CD14-positive monocyte (primary cell): ENCODE data around the gene EFCAB8. TPM values are rescaled to one million over a fixed set of nuclear protein-coding genes. Genes with fewer than 3 reads are reported as not detected.

Experiments used
- DNase-seq, 3 donors: peaks; one replicate each; pipeline ENCODE4 v3.0.0-alpha.2; 2011 to 2022
- H2AFZ ChIP-seq: 2 replicates; pipeline ENCODE4 v1.6.0; 2012; ENCODE audit warnings: mild to moderate bottlenecking, low read depth, low read length, inconsistent platforms; ENCODE audit not compliant: insufficient read depth, poor library complexity, severe bottlenecking
- H3K27ac ChIP-seq, 2 donors: 1 replicate in 1 of 2; 2 replicates in 1 of 2; pipeline ENCODE4 v1.5.1; 2012 to 2013; ENCODE audit warnings: low read length in 2 of 2, control low read depth in 1 of 2, inconsistent platforms in 1 of 2, low read depth in 1 of 2, mild to moderate bottlenecking in 1 of 2
- H3K27me3 ChIP-seq, 2 donors: one replicate each; pipeline versions ENCODE4 v1.6.0 to v1.6.1; 2011 to 2013; ENCODE audit warnings: low read length in 2 of 2; ENCODE audit not compliant: control insufficient read depth in 2 of 2, insufficient read depth in 2 of 2
- H3K36me3 ChIP-seq, 2 donors: replicated peaks in 1 of 2; 1 replicate in 1 of 2; 2 replicates in 1 of 2; pipeline versions ENCODE4 v1.5.1 to v1.6.1; 2012 to 2013; ENCODE audit warnings: low read length in 2 of 2, control low read depth in 1 of 2, inconsistent platforms in 1 of 2, mild to moderate bottlenecking in 1 of 2; ENCODE audit not compliant: insufficient read depth in 2 of 2, control insufficient read depth in 1 of 2
- H3K4me1 ChIP-seq, 2 donors: 1 replicate in 1 of 2; 2 replicates in 1 of 2; pipeline versions ENCODE4 v1.5.1 to v1.6.1; 2012 to 2013; ENCODE audit warnings: low read length in 2 of 2, control low read depth in 1 of 2, inconsistent platforms in 1 of 2, mild to moderate bottlenecking in 1 of 2, moderate library complexity in 1 of 2; ENCODE audit not compliant: insufficient read depth in 2 of 2, control insufficient read depth in 1 of 2
- H3K4me2 ChIP-seq: replicated peaks from 2 replicates; pipeline ENCODE3; 2012; ENCODE audit warnings: low read length, moderate library complexity, mild to moderate bottlenecking; ENCODE audit not compliant: poor library complexity, severe bottlenecking; ENCODE audit errors: extremely low read depth
- H3K4me3 ChIP-seq, 3 experiments: fragments of 200-600 bp in 1 of 3; sonication (generic) in 1 of 3; replicated peaks in 1 of 3; 1 replicate in 2 of 3; 2 replicates in 1 of 3; pipeline ENCODE4 v1.5.1; 2011 to 2013; ENCODE audit warnings: low read length in 3 of 3, mild to moderate bottlenecking in 3 of 3, control low read depth in 2 of 3, low read depth in 2 of 3, inconsistent platforms in 1 of 3, moderate library complexity in 1 of 3
- H3K79me2 ChIP-seq: 2 replicates; pipeline ENCODE4 v1.6.0; 2012; ENCODE audit warnings: mild to moderate bottlenecking, control low read depth, inconsistent platforms, low read length, moderate library complexity; ENCODE audit not compliant: insufficient read depth
- H3K9ac ChIP-seq: 2 replicates; pipeline ENCODE4 v1.6.0; 2017; ENCODE audit warnings: low read length, mild to moderate bottlenecking; ENCODE audit not compliant: insufficient read depth, poor library complexity, severe bottlenecking
- H3K9me3 ChIP-seq, 2 donors: replicated peaks in 1 of 2; 1 replicate in 1 of 2; 2 replicates in 1 of 2; pipeline versions ENCODE4 v1.5.1 to v1.6.1; 2012 to 2013; ENCODE audit warnings: low read length in 2 of 2, control low read depth in 1 of 2; ENCODE audit not compliant: control insufficient read depth in 1 of 2, insufficient read depth in 1 of 2
- H4K20me1 ChIP-seq: 2 replicates; pipeline ENCODE4 v1.6.0; 2012; ENCODE audit warnings: mild to moderate bottlenecking, low read length, control low read depth, moderate library complexity; ENCODE audit not compliant: insufficient read depth
- H3K27ac Mint-ChIP-seq, 7 donors: one replicate each; pipeline ENCODE4 v1.8.0; 2020; ENCODE audit warnings: mild to moderate bottlenecking in 7 of 7, mixed read lengths in 7 of 7, moderate library complexity in 6 of 7, inconsistent platforms in 2 of 7
- H3K27me3 Mint-ChIP-seq, 3 donors: one replicate each; pipeline ENCODE4 v1.8.0; 2021 to 2022; ENCODE audit warnings: low read depth in 3 of 3, mild to moderate bottlenecking in 3 of 3, mixed read lengths in 3 of 3, moderate library complexity in 3 of 3, inconsistent platforms in 1 of 3
- H3K36me3 Mint-ChIP-seq, 2 donors: one replicate each; pipeline ENCODE4 v1.8.0; 2020; ENCODE audit warnings: mixed read lengths in 2 of 2, inconsistent platforms in 1 of 2, mild to moderate bottlenecking in 1 of 2
- H3K4me1 Mint-ChIP-seq: one replicate; pipeline ENCODE4 v1.8.0; 2020; ENCODE audit warnings: mild to moderate bottlenecking, mixed read lengths
- H3K4me3 Mint-ChIP-seq, 2 donors: one replicate each; pipeline ENCODE4 v1.8.0; 2020; ENCODE audit warnings: mild to moderate bottlenecking in 2 of 2, mixed read lengths in 2 of 2, moderate library complexity in 1 of 2
- H3K9me3 Mint-ChIP-seq, 7 donors: one replicate each; pipeline ENCODE4 v1.8.0; 2020 to 2022; ENCODE audit warnings: mixed read lengths in 7 of 7, mild to moderate bottlenecking in 6 of 7, moderate library complexity in 6 of 7, inconsistent platforms in 2 of 7
- CTCF ChIP-seq: fragments of 200-600 bp; IDR thresholded peaks from one replicate; pipeline ENCODE4 v1.8.0; 2022; ENCODE audit warnings: antibody characterized with exemption, mild to moderate bottlenecking
- WGBS: methylation state at CpG from one replicate; pipeline ENCODE4 v1.1.5; 2013; ENCODE audit warnings: missing lambda C conversion rate; ENCODE audit not compliant: insufficient coverage; 5-methylcytosine and 5-hydroxymethylcytosine counted together
- intact Hi-C, 2 donors: fragments of 100-400 bp; cut with micrococcal nuclease; formaldehyde crosslinking; loops; one replicate each; pipeline versions ENCODE4 v1.15.0 to v1.15.1; 2023
- polyA plus RNA-seq, 3 donors: library from polyadenylated mRNA; depleted of rRNA in 1 of 3; unstranded in 2 of 3; stranded (reverse) in 1 of 3; fragments of 300-500 nt in 2 of 3; fragments of >200 nt in 1 of 3; fragmentation: Illumina TruSeq in 2 of 3; gene quantifications; 1 replicate in 2 of 3; 2 replicates in 1 of 3; pipeline ENCODE4 v1.2.3, GENCODE V29; 2012 to 2021

Gene EFCAB8
- polyA plus RNA-seq, 3 donors = 0.45 TPM; not detected in 2

DNA sequence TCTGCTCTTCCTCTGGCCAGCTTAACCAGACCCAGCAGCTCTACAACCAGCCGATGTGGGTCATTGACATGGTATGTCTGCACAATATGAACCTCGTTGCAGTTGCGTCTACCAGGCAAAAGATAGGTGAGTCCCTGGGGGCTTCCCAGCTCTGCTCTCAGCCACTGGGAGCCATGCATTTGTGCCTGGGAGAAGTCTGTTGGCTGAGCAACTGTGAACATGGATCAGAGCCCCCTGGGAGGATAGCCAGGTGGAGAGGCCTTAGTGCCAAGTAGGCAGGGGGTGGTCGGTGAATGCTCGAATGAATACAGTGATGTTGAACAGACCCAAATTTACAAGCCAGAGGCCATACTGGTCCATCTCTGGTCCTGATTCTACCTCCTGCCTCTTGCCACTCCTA lies 30.6 kb downstream of the EFCAB8 start:
- H3K4me1 ChIP-seq = no peaks in the 10 kb centered on the region
- H3K27ac Mint-ChIP-seq = no peak overlapping the region
- H3K9ac ChIP-seq = no peak overlapping the region
- no peak for TF ChIP-seq CTCF
- no peaks in the 10 kb centered on the region for H4K20me1 ChIP-seq
- WGBS = 96% methylated on average over 3 of the region's 5 CpGs
- H3K4me3 Mint-ChIP-seq = no peak overlapping the region
- no peak overlapping the region for H3K27ac ChIP-seq
- no peaks in the 10 kb centered on the region for H3K27me3 ChIP-seq
- H3K4me1 Mint-ChIP-seq = no peaks in the 10 kb centered on the region
- H3K36me3 Mint-ChIP-seq = no peaks in the 10 kb centered on the region
- no peak for DNase-seq
- H3K4me2 ChIP-seq = no peak overlapping the region
- H3K36me3 ChIP-seq = no peaks in the 10 kb centered on the region
- H2AFZ ChIP-seq = no peak overlapping the region
- H3K27me3 Mint-ChIP-seq = peaks cover 0 to 4% (median 2%) of the 10 kb centered on the region in 3 donors
- no peaks in the 10 kb centered on the region for H3K9me3 ChIP-seq
- intact Hi-C loops = no loop called here
- H3K79me2 ChIP-seq = no peaks in the 10 kb centered on the region
- H3K4me3 ChIP-seq = no peak overlapping the region
- H3K9me3 Mint-ChIP-seq = no peaks in the 10 kb centered on the region

GRCh38 chr20:32891491-32891890 lies 32.8 kb downstream of the EFCAB8 start:
- no peaks in the 10 kb centered on the region for H4K20me1 ChIP-seq
- H3K27ac ChIP-seq = no peak overlapping the region
- no peak for DNase-seq
- Mint-ChIP-seq H3K27ac (no peak overlapping the region), H3K9me3 (no peaks in the 10 kb centered on the region), H3K4me3 (no peak overlapping the region), H3K27me3 (peaks cover 1 to 5% (median 2%) of the 10 kb centered on the region in 3 donors), H3K36me3 (no peaks in the 10 kb centered on the region), H3K4me1 (no peaks in the 10 kb centered on the region)
- TF ChIP-seq CTCF = no peak
- no peaks in the 10 kb centered on the region for H3K79me2 ChIP-seq
- H3K27me3 ChIP-seq = no peaks in the 10 kb centered on the region
- no peak overlapping the region for H3K4me3 ChIP-seq
- H3K9me3 ChIP-seq = no peaks in the 10 kb centered on the region
- H3K9ac ChIP-seq = no peak overlapping the region
- no peak overlapping the region for H3K4me2 ChIP-seq
- WGBS = 94% methylated on average over 7 of the region's 8 CpGs
- H3K36me3 ChIP-seq = no peaks in the 10 kb centered on the region
- no peak overlapping the region for H2AFZ ChIP-seq
- H3K4me1 ChIP-seq = no peaks in the 10 kb centered on the region
- intact Hi-C loops = no loop called here
